ENCODE data around the gene OCA2.

Gene OCA2

DNA sequence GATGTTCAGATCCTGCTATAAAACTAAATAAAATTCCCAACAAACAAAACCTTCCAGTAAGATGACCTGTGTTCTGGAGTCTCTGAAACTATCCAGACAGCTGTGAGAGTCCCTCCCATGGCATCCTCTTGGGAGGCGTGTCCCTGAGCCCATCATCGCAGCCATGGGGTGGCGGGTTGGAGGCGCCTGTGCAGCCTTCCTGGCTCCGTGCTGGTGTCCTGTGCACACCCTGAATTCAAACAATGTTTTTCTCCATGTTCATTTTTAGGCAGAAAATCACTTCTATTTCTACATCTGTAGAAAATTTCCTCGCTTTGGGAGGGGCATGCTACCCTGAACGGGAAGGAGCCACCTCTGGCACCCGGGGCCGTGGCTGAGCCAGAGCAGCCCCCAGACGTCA lies 19.4 kb upstream of the OCA2 start:
- DNase-seq (ENCODE audit: low spot score) = no peak

DNA sequence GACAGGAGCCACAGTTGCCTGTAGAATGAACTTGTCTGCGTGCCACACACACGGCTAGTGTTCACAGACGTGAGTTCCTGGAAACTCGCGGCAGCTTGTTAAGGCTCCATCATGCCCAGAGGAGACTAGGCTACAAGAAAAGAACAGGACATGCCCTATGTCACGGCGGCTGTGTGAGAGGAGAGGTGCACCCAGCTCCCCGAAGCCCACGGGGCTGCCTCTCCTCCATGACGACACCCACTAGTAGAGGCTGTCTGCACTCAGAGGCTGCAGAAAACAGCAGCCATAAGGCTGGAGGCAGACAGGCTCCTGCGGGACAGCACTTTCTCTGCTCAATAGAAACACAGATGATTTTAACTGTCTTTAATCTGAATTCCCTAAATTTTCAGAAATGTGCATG lies 19.0 kb upstream of the OCA2 start:
- no peak for DNase-seq (ENCODE audit: low spot score)

DNA sequence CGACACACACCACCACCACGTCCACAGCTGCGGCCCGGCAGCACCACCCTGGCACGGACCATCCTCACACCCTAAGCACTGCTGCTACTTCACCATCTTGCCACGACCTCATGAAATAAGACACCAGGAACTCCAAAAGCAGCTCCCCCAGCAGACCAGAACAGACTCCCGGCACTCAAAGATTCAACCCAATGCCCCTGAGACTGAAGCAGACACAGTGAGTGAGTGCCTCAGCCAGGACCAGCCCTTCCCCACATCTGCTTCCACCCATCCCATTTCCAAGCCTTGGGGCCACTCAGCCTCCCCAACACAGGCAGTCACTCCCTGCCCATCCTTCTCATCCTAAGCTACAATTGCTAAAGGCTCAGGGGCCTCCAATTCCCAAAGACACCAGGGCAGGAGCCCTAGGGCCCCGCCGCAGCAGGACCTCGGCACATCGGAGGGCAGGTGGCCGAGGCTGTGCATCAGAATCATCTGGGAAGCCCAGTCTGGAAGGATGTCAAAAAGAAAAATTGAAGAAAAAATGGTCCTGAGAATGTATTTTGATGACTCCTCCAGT lies 18.4 kb upstream of the OCA2 start:
- DNase-seq (ENCODE audit: low spot score) = no peak

DNA sequence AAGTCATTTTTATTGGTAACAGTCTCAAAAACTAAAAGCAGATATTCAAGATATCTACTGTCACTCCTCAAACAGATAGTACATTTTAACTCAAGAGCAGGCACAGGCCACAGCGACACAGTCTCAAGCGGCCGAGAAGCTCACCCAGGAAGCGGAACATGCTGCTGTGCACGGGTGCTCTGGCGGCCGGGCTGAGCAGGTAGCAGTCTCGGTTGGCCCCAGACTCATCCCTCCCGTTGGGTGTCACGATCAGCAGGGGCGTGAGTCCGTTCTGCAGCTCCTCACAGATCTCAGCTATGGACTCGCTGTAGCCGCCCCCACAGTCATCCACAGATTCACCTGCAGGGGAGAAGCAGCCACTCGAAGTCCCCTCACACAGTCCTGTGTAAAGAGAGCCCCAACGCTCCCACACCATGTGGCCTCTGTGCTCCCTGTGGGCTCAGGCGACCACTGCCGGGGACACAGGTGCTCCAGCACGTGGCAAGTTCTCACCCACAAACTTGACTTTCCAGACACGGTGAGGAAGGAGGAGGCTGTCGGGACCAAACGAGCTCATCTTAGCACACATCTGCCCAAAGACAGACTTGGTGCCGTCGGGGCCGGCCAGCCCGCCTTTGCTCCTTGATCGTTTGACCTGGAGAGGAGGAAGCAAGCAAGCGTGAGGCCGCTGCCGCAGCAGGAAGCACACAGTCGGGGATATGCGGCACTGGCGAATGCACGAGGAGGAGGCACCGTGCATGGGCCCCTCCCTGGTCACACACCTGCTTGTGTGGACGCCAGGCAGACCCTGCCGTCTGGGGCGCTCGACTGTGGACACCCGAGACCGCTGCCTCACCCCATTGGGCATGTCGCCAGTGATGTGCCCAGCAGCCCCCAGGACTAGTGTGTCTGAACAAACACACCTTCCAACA lies 17.7 kb upstream of the OCA2 start:
- no peak for DNase-seq (ENCODE audit: low spot score)

DNA sequence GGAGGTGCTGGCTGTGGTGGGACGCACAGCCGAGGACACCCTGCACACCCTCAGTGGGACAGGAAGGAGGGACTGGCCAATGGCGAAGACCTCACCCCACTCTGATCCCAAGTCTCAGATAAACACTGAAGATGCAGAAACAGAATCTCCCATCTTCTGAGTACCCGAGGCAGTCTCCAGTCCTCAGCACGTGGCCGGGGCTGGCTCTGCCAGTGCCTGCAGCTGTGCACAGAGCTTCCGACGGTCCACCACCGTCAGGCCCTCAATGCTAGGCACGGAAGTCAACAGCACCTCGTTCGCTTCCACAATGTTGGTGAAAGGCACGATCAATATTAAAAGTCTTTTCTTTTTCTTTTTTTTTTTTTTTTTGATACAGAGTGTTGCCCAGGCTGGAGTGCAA lies 16.8 kb upstream of the OCA2 start:
- no peak for DNase-seq (ENCODE audit: low spot score)

DNA sequence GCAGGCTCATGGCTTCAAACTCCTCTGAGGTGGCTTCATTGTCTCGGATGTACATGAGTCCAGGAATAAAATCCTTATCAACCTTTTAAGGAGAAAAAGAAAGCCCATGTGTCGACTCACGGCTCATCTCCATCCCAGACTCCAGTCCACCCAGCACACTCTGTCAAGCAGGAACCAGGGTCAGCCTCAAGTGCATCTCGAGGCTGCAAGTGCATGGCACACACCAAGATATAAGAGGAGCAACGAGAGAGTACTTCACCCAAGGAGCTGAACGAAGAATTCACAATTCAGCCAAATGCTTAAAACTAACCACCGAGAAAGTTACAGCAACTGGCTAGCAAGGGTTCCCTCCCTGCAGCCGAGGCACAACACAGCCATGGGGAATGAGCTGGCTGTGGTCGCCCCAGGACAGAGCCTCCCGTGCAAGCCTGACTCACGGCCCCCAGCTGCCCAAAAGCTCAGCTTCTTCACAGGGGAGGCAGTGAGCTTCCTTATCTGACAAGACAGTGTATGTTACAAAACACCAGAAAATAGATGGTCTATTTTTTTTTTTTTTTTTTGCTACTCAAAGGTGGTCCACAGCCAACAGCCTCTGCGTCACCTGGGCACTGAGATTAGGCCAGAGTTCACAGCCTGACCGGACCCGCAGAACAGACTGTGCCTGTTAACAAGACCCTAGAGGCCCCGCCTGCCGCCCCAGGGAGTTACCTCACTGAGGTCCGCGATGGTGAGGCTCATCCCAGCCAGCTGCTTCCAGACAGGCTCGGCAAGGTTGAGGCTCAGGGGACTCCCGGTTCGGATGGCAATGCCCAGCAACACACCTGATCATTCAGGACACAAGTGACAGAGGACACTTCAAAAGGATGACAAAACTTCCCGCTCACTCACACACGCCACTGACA lies 15.9 kb upstream of the OCA2 start:
- DNase-seq (ENCODE audit: low spot score) = no peak

DNA sequence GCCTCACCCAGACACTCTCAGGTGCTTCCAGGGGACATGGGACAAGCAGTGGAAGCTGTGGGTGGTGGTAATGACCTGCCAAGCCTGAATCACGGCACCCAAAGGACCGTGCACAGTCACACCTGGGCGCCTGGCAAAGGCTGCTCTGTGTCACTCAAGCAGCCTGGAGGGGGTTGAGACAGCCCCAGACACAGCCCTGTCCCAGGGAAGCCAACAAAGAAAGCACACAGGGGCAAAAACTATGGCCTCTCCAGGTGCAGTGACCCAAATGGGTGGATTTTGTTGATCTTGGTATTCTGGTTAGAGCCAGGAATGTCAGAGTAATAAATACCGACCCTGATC lies 15.0 kb upstream of the OCA2 start:
- DNase-seq (ENCODE audit: low spot score) = no peak

DNA sequence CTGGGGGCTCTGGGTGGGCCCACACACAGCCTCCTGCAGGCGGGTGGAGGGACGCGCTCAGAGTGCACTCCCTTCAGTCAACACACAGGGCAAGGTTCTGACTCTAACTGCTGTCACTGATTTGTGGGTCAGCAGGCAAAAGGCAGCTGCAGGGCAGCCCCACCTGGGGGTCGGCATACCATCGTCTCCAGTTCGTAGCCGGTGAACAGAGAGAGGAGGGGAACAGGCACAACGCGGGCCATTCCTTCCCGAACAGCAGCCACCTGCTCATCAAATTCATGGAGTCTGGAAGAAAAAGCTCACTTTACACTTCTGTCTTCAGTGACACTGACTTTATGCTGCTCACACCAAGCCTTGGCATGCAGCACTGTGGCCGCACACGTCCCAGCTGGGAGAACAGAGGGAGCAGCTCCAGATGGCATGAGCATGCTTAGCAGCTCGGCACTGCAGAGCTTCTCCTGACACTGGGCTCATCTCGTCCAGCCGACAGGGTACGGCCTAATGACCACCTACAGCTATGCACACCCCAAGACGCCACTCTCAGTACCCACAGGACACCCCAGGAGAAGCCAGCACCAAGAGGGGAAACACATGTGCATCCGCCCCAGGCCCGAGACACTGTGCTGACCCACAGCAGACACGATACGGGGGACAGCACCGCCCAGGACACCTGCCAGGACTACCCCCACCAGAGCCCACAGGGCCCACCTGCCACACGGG lies 14.4 kb upstream of the OCA2 start:
- no peak for DNase-seq (ENCODE audit: low spot score)

DNA sequence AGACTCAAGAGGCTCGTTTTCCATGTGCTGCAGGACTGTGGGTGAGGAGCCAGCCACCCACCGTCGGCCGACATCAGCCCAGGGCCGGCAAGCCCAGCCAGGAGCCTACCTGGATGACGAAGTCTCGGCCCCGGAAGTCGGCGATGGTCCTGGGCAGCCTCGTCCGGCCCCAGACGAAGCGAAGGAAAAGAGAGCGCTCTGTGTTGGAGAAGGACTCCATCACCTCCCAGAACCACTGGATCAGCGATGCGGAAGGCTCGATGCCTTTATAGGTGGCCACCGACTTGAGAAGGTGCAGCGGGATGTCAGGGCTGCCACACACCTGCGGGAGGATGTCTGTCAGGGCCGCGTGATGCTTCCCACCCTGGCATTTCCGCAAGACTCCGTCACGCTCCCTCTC lies 13.8 kb upstream of the OCA2 start:
- DNase-seq (ENCODE audit: low spot score) = no peak

DNA sequence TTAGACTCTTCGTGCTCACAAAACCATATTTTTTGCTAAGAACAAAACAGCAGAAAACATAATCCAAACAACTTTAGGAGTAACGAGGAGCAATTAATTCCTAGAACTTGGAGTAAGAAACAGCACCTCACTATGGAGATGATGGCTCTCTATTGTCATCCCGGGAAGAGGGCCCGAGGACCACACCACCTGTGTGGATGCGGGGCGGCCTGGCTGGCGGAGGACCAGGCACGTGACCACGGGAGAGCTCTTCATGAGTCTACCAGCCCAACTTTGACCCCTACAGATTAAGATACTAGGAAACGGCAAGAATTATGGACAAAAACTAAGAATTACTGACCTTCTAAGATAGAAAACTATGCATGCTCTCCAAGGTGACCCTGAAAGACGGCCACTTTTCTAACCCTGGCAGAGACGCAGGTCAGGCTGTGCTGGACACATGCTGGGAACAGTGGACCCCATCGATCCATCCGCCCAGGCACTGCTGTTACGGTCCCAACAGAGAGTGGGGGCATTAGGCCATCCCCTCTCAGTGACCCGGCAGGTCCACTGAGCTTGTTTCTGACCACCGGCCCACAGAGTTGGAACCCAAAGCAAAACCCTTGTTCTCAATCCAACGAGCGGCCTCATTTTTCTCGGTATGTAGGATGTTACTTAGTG lies 13.1 kb upstream of the OCA2 start:
- no peak for DNase-seq (ENCODE audit: low spot score)

DNA sequence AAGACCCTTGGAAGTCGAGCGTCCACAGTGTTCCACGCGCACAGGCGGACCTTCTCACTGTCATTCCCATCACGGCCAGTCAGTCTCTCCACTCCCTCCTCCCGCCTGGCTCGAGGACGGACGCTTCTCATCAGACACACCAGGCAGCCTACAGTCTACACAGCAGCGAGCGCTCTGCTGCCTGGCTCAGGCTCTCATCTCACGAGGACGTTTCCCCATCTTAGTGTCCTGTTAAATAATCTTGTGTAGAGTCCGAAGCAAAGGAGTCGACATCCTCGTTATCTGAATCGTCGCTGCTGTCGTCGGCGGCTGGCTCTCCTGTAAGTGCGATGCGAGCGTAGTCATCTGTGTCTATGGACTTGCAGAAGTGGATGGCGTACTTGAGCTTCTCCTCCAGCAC lies 12.4 kb upstream of the OCA2 start:
- DNase-seq (ENCODE audit: low spot score) = no peak

DNA sequence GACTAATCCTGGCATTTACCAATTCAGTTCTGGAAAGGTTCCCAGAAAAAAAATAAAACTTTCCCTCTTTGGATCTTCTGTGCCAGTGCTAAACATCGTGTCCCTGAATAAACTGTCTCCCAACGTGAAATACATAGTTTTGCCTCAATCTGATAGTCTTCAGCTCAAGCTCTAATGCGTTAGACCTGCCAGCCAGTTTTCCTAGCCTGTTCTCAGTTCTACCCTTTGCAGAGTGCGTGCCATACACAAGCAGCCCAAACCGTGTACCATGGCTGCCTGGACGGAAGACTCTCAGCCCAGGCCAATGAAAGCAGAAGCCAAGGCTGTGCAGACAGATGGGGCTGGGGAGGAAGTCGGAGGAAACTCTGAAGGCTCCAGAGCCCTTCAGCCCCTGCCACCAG lies 11.4 kb upstream of the OCA2 start:
- DNase-seq (ENCODE audit: low spot score) = no peak

DNA sequence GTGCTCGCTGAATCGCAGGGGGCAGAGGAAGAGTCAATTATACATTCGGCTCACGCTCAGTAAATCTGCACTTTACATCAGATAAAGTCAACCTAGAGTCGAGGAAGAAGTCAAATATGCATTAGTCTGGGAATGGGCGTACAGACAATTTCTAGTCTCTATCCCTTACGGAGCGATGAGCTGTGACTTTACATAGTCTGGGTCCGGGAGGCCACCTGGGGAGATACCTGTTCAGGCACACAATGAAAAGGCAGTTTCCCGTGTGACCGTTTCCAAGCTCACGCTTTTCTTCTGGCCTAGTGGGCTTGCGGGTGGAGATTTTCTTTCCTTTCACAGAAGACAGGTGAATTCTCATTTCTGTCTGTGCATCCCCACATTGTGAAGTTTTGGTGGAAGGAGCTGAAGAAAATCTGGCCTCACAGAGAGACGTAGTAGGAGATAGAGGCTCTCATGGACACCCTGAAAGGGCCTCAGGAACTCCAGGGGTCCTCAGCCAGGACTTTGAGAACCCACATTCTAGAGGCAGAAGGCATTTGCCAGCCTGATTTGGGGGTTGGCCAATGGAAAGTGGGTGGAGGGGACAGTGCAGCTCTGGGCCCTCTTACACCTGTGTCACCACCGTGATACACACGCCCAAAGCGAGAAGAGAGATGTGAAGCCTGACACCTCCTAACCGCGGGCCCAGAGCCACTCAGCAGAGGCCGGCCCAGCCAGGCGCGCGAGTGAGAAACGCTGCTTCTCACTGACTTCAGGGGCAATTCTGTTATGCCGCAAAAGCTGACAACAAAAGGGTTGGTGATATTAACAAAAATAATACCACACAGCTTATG lies 10.7 kb upstream of the OCA2 start:
- no peak for DNase-seq (ENCODE audit: low spot score)

DNA sequence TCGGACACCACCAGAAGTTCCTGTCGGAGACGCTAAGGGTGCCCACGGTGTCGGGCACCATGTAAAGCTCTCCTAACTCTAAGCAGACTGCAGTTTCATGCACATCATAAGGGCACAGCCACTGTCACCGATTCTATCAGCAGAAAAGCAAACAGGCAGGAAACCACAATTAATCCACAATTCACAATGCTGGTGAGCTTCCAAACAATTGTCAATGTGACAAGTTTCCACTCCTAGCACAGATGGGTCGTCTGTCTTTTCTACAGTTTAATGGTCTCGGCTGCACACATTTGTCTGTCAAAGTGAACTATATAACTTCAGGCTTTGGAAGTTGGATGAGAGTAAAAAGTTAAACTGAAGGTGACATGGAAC lies 8.8 kb upstream of the OCA2 start:
- no peak for DNase-seq (ENCODE audit: low spot score)

DNA sequence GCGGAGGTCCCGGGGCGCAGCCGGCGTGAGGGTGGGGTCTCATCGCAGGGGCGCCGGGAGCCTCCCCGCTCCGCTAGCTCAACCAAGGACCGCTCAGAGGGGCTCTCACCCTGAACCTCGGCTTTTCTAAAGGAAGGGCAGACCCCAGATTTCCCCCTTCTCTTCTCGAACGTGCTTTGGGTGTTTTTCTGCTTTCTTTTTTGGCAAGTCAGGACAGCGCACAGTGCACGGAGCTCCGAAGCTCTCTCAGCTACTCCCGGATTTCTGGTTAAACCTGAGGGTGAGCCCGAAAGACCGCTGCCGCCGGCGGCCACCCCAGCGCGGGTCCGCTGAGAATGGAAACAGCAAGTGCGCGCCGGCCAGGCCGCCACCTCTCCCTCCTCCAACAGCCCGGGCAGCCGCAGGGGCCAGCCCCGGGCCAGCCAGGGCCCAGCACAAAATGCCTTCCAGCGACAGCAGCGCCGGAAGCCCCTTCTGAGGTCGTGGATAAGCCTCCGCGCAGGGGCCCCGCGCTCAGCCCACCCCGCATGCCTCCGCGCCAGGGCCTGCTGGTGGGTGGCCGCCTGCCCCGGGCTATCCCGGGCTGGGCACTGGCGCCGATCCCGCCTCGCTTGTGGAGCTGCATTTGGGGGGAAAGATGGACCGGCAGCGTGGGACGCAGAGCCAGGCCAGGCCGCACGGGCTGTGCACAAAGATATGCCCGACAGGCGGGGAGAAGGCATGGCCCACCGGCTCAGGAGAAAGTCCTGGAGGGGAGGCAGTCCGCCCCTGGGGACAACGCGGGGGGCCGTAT lies 8.2 kb upstream of the OCA2 start:
- DNase-seq (ENCODE audit: low spot score) = no peak

DNA sequence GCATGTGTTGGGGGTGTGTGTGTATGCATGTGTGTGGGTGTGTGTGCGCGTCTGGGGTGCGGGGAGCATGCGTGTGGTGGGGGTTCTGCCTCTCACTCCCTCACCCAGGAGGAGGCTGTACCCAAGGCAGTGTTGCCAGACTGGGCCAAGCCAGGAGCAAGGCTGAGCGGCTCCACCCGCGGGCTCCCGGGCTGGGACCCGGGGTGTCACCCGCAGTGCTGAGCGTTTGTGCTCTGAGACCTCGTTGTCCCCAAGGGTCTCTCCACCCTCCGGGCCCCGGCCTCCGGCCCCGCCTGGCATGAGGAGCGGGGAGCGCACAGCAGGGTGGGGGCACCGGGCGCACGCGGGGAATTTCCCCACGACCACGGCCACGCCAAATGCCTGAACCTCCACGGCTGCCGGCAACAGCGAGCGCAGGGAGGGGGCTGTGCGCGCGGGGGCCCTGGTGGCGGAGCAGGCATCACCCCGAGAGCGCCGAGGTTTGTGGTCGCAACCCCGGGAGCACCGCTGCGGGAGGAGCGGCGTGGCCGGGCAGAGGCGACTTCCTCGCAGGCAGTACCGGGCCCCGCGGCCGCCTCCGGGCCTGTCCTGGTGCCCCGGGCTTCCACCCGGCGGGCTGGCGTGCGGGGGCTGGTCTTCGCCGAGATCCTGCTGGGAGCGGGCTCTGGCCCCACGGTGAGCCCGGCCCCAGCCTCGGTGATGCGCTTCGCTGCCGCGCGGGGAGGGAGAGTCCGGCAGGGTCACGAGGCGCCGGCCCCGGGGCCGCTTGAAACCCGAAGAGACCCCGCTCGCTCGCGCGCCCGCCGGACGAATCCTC lies 7.4 kb upstream of the OCA2 start:
- no peak for DNase-seq (ENCODE audit: low spot score)

DNA sequence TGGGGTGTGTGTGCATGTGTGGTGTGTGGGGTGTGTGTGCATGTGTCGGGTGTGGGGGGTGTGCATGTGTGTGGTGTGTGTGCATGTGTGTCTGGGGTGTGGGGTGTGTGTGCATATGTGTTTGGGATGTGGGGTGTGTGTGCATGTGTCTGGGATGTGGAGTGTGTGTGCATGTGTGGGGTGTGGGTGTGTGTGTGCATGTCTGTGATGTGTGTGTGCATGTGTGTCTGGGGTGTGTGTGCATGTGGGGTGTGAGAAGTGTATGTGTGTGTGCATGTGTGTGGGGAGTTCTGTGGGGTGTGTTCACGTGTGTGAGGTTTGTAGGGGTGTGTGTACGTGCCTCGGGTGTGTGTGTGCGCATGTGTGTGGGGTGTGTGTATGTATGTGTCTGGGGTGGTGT lies 6.7 kb upstream of the OCA2 start:
- no peak for DNase-seq (ENCODE audit: low spot score)

DNA sequence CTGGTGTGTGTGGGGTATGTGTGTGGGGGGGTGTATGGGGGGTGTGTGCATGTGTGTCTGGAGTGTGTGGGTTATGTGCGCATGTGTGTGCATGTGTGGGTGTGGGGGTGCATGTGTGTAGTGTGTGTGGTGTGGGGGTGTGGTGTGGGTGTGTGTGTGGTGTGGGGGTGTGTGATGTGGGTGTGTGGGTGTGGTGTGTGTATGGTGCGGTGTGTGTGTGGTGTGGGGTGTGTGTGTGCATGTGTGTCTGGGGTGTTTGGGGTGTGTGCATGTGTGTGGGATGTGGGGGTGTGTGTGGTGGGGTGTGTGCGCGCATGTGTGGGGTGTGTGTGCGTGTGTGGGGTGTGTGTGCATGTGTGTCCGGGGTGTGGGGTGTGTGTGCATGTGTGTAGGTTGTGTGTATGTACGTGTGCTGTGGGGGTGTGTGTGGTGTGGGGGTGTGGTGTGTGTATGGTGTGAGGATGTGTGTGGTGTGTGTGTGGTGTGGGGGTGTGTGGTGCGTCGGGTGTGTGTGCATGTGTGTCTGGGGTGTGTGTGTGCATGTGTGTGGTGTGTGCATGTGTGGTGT lies 6.2 kb upstream of the OCA2 start:
- DNase-seq (ENCODE audit: low spot score) = no peak

DNA sequence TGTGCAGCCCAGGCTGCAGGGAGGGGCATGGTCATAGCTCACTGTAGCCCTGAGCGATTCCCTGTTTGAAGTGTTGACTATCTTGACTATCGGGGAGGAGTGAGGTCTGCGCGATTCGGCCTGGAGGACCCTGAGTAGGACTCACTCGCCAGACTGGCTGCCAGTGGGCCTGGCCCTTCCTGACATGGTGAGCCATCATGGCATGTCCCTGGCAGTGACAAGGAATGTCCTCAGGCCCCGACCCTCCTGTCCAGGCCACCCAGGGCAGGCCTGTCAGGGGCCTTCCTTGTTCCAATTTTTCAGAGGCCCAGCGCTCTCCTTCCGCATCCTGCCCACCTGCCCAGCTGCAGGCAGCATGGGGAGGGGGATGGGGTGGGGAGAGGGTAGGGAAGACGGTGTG lies 5.2 kb upstream of the OCA2 start:
- no peak for DNase-seq (ENCODE audit: low spot score)

Data from hematopoietic multipotent progenitor cell treated with erythropoietin and hydrocortisone succinate and interleukin-3 and kit ligand, for 17 days (in vitro differentiated cells).